ENCODE measurements around the gene FRYL.

DNA sequence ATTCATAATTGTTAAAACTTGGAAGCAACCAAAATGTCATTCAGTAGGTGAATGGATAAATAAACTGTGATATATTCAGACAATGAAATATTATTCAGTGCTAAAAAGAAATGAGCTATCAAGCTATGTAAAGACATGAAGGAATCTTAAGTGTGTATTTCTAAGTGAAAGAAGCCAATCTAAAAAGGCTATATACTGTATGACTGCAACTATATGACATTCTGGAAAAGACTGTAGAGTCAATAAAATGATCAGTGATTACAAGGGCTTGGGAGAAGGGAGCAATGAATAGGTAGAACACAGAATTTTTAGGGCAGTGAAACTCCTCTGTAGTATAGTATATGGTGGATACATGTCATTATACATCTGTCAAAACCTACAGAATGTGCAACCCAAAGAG, 139.9 kb downstream of the FRYL start:
- TF ChIP-seq SIN3A (IDR thresholded peaks at IDR 0.05; ENCODE audit: borderline replicate concordance, insufficient read depth, low read length), result no peak
- no peak for TF ChIP-seq POLR2AphosphoS5 (IDR thresholded peaks at IDR 0.05; ENCODE audit: low read depth, low read length)
